Right cardiac atrium (tissue), 5 donors: ENCODE measurements around the gene CTCF. TPM values are rescaled to one million over a fixed set of nuclear protein-coding genes. Genes with fewer than 3 reads are reported as not detected.
A peak's percentile ranks its signal among the peaks of the same experiment; 100 is the strongest.

Experiments
- ATAC-seq, 2 donors: fragments of 200-7000 bp; cut with Tn5 transposase; one replicate each; pipeline versions ENCODE4 v1.8.0 to v1.9.1; 2020; ENCODE audit warnings: moderate library complexity in 2 of 2, mild to moderate bottlenecking in 1 of 2
- DNase-seq, 3 donors: peaks; one replicate each; pipeline ENCODE4 v3.0.0-alpha.2; 2020
- H3K27ac ChIP-seq: one replicate; pipeline ENCODE4 v1.5.1; 2013; ENCODE audit warnings: mild to moderate bottlenecking, low read length, control low read depth, moderate library complexity
- H3K27me3 ChIP-seq: one replicate; pipeline ENCODE4 v1.6.1; 2013; ENCODE audit not compliant: control insufficient read depth, insufficient read depth
- H3K4me1 ChIP-seq: one replicate; pipeline ENCODE4 v1.6.1; 2013; ENCODE audit warnings: low read length; ENCODE audit not compliant: control insufficient read depth, insufficient read depth
- H3K4me3 ChIP-seq: one replicate; pipeline ENCODE4 v1.5.1; 2013; ENCODE audit warnings: low read length, control low read depth
- H3K9me3 ChIP-seq: one replicate; pipeline ENCODE4 v1.6.1; 2013; ENCODE audit warnings: low read length; ENCODE audit not compliant: control insufficient read depth
- WGBS: extraction: QIAGEN DNeasy Blood & Tissue Kit; methylation state at CpG from one replicate; pipeline ENCODE4 v1.1.7; 2013; 5-methylcytosine and 5-hydroxymethylcytosine counted together
- intact Hi-C, 4 donors: fragments of 100-400 bp; cut with DNase I; formaldehyde crosslinking; loops; one replicate each; pipeline versions ENCODE4 v1.11.0 to v1.14.0; 2022 to 2023
- polyA plus RNA-seq: library from polyadenylated mRNA; stranded (reverse); fragments of 200-250 nt; gene quantifications from one replicate; pipeline ENCODE4 v1.2.3, GENCODE V29; 2013
- total RNA-seq, 4 donors: library from RNA; stranded (reverse); fragmentation: NEBNext Ultra II Directional; extraction: Animal tissue kit (Norgen Biotek cat#: 25700); gene quantifications; one replicate each; pipeline ENCODE4 v1.2.1, GENCODE V29; 2021
- donor health status: healthy with polysubstance abuse.
- donor health status: DM: no; HTN: yes; CAD: no.
- donor health status: DM: no; HTN: no; CAD: no.
- donor health status: DM: no; HTN: yes; CAD: no; lungs with severe emphysema.
- donor health status: DM: yes; HTN: yes; CAD: no.

Gene CTCF
- total and polyA plus RNA-seq, 5 donors: 17.5 to 30.5 (median 27.8) TPM

DNA sequence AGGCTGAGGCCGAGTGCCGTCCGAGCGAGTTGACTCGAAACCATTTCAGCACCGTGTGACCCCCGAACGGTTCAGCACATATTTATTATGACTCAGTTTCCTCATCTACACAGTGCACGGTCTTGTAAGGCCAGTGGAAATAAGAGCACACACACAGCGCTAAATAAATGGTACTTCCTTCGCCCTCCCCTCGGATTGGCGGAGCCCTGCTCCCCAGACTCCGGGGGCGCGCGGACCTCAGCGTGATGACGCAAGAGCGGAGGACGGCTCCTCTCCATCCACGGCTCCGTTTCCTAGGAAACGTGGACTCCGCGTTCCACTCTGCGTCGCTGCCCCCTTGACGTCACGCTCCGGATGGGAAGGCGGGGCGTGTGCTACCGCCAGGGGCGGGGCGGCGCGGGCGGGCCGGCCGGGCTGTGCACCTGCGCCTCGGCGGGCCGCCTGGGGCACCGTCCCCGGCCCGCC, 98.3 kb downstream of the CTCF start, which contains the start of gene PARD6A:
Gene PARD6A, plus strand, starts transcription at position 397 of the 465 bp plus-strand sequence. CDS start 79 bp downstream, outside the sequence.
- WGBS: under 1% methylated on average over 48 of the region's 48 CpGs
- Histone ChIP-seq H3K27ac (peak within 1 kb of the TSS; percentile 50), H3K9me3 (no peaks in the 10 kb centered on the region), H3K4me1 (no peaks in the 10 kb centered on the region), H3K4me3 (peak within 1 kb of the TSS; percentile 68), H3K27me3 (no peaks in the 10 kb centered on the region)
- intact Hi-C loops: loop anchor here (10.0 kb wide), 2 partner anchors 96 to 136 kb away; partner anchors contain the start of genes CTCF (in 3 of the 4) and RIPOR1 (in 1 of the 4)
- ATAC-seq (peak; percentile 91 to 93), DNase-seq (peak; percentile 97 to 98 (median 98))

DNA sequence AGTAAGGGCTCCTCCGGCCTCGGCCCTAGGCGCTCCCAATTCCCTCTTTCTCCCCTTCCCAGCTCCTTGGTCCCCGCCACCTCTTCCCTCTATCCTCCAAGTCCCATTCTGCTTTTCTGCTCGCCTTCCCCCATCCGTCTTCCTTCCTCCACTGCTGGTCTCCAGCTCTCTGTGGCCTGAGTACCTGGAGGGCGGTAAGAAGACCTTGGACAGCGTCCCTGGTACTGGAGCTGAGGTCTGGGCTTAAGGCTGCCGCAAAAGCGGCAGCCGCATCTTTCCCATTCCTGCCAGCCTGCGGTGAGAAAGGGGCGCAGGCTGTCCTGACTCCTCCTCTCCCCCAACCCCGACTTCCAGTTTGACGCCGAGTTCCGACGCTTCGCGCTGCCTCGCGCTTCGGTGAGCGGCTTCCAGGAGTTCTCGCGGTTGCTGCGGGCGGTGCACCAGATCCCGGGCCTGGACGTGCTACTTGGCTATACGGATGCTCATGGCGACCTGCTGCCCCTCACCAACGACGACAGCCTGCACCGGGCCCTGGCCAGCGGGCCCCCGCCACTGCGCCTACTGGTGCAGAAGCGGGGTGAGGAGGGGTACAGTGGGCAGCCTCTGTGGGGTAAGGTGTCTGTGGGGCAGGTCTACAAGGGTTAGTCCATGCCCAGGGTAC, 98.9 kb downstream of the CTCF start:
- H3K4me3 ChIP-seq: peak overlapping the region; percentile 68
- H3K27me3 ChIP-seq: no peaks in the 10 kb centered on the region
- H3K9me3 ChIP-seq: no peaks in the 10 kb centered on the region
- ATAC-seq: no peak
- peak overlapping the region; percentile 18 for H3K27ac ChIP-seq
- intact Hi-C loops: loop anchor here (10.0 kb wide), 2 partner anchors 96 to 136 kb away; partner anchors contain the start of genes CTCF (in 3 of the 4) and RIPOR1 (in 1 of the 4)
- WGBS: 12% methylated on average over 39 of the region's 39 CpGs
- peaks cover 2% of the 10 kb centered on the region for H3K4me1 ChIP-seq
- peak in 2 of 3 donors; percentile 54 to 70 for DNase-seq

DNA sequence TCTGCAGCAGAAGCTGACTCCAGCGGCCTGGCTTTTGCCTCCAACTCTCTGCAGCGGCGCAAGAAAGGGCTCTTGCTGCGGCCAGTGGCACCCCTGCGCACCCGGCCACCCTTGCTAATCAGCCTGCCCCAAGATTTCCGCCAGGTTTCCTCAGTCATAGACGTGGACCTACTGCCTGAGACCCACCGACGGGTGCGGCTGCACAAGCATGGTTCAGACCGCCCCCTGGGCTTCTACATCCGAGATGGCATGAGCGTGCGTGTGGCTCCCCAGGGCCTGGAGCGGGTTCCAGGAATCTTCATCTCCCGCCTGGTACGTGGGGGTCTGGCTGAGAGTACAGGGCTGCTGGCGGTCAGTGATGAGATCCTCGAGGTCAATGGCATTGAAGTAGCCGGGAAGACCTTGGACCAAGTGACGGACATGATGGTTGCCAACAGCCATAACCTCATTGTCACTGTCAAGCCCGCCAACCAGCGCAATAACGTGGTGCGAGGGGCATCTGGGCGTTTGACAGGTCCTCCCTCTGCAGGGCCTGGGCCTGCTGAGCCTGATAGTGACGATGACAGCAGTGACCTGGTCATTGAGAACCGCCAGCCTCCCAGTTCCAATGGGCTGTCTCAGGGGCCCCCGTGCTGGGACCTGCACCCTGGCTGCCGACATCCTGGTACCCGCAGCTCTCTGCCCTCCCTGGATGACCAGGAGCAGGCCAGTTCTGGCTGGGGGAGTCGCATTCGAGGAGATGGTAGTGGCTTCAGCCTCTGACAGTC, 99.7 kb downstream of the CTCF start:
- 94% methylated on average over 34 of the region's 34 CpGs for WGBS
- Histone ChIP-seq H3K9me3 (no peaks in the 10 kb centered on the region), H3K27me3 (no peaks in the 10 kb centered on the region), H3K4me1 (peaks cover 2% of the 10 kb centered on the region), H3K27ac (no peak overlapping the region), H3K4me3 (no peak overlapping the region)
- intact Hi-C loops: loop anchor here (10.0 kb wide), 2 partner anchors 97 to 137 kb away; partner anchors contain the start of genes CTCF (in 3 of the 4) and RIPOR1 (in 1 of the 4)
- ATAC-seq: no peak
- DNase-seq: peak; percentile 28 to 66 (median 62)

DNA sequence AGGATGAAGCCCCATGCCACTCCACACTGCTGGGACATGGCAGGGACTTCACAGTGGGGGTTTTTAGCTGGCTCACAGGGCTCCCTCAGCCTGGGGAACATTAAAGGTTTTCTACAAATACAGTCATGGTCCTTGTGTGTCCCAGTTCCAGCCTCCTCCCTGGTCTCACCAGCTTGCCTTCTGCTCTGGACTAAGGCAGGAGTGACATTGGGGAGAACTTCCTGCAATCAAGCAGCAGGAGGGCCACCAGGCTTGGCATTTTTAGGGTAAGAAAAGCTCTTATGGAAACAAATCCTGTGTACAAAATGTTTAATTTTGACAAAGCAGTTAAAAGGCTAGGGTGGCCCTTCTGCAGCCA, 100.3 kb downstream of the CTCF start:
- H3K4me3 ChIP-seq: no peak overlapping the region
- H3K27ac ChIP-seq: no peak overlapping the region
- intact Hi-C loops: loop anchor here (10.0 kb wide), 2 partner anchors 98 to 138 kb away; partner anchors contain the start of genes CTCF (in 3 of the 4) and RIPOR1 (in 1 of the 4)
- H3K9me3 ChIP-seq: no peaks in the 10 kb centered on the region
- ATAC-seq (no peak), DNase-seq (no peak)
- peaks cover 4% of the 10 kb centered on the region for H3K4me1 ChIP-seq
- no peaks in the 10 kb centered on the region for H3K27me3 ChIP-seq

DNA sequence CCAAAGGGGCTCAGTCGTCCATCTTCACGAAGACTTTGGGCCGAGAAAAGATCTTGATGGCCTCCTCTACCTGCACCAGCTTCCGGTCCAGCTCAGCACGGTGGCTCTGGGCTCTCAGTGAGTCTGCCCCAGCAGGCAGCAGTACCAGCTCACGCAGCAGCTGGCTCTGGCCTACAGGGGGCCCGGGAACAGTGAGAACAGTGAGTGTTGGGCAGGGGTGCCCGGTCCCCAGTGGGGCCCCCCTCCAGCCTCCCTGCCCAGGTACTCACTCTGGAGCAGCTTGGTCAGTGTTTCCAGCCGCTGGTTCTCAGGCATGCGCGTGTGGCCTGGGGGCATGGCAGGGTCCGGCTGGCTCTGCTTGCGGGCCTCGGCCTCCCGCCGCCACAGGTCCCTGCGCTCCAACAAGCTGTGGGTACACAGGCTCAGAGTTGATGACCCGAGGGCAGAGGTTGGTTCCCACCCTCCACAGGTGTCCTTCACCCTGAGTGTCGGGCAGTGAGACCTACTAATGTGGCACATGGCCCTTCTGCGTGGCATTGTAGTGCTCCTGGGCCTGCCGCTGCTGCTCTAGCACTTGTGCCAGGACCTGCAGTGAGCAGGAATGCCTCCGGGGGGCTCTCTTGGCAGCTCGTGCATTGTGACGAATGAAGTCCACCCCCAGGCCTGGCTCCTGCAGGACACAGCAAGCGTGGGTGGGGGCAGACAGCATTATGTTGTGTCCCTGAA, 101.0 kb downstream of the CTCF start:
- DNase-seq (peak in 2 of 3 donors; percentile 62 to 71), ATAC-seq (no peak)
- Histone ChIP-seq H3K27ac (no peak overlapping the region), H3K4me1 (peaks cover 5% of the 10 kb centered on the region), H3K9me3 (no peaks in the 10 kb centered on the region), H3K4me3 (no peak overlapping the region), H3K27me3 (no peaks in the 10 kb centered on the region)
- 84% methylated on average over 25 of the region's 25 CpGs for WGBS
- intact Hi-C loops: loop anchor here (10.0 kb wide), 2 partner anchors 99 to 139 kb away; partner anchors contain the start of genes CTCF (in 3 of the 4) and RIPOR1 (in 1 of the 4)

DNA sequence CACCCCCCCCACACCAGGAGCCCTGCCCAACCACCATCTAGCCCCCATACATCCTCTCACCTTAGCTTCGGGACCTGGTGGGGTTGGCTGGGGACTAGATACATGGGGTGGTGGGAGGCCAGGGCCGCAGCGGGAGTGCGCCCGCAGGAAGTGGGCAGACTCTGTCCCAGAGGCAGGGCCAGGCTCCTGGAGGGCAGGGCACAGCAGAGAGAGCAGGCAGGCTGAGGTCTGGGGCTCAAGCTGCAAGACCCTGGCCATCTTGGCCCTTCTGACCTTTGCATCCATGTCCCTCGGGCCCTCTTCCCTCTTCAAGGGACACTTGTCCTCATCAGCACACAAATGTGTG, 101.5 kb downstream of the CTCF start:
- Histone ChIP-seq H3K9me3 (no peaks in the 10 kb centered on the region), H3K27ac (no peak overlapping the region), H3K4me3 (no peak overlapping the region), H3K27me3 (no peaks in the 10 kb centered on the region), H3K4me1 (peaks cover 5% of the 10 kb centered on the region)
- DNase-seq (peak in 1 of 3 donors; percentile 60), ATAC-seq (no peak)
- intact Hi-C loops: loop anchor here (10.0 kb wide), 2 partner anchors 99 to 139 kb away; partner anchors contain the start of genes CTCF (in 3 of the 4) and RIPOR1 (in 1 of the 4)
- WGBS: 93% methylated on average over 6 of the region's 6 CpGs

DNA sequence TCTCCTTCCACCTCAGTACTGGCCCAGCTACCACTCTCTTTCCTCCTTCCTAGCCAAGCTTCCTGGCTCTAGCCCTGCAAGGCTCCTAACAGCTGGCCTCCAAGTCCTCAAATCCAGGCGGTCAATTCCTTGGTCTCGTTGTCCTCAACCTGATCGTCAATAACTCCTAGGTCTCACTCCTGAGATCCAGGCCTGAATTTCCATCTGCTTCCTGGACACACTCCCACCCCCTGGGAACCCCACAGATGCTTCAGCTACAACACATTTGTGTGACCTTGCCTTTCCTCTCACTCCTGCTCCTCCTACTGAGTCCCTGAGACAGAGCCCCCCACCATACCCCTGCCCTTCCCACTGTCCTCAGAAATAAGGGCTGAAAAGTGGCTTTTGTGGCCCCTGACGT, 101.9 kb downstream of the CTCF start:
- no peak overlapping the region for H3K27ac ChIP-seq
- no peak for ATAC-seq
- H3K4me1 ChIP-seq: peaks cover 5% of the 10 kb centered on the region
- intact Hi-C loops: loop anchor here (10.0 kb wide), 2 partner anchors 99 to 139 kb away; partner anchors contain the start of genes CTCF (in 3 of the 4) and RIPOR1 (in 1 of the 4)
- H3K27me3 ChIP-seq: no peaks in the 10 kb centered on the region
- H3K9me3 ChIP-seq: no peaks in the 10 kb centered on the region
- no peak for DNase-seq
- no peak overlapping the region for H3K4me3 ChIP-seq
- 81% methylated on average over 4 of the region's 4 CpGs for WGBS

DNA sequence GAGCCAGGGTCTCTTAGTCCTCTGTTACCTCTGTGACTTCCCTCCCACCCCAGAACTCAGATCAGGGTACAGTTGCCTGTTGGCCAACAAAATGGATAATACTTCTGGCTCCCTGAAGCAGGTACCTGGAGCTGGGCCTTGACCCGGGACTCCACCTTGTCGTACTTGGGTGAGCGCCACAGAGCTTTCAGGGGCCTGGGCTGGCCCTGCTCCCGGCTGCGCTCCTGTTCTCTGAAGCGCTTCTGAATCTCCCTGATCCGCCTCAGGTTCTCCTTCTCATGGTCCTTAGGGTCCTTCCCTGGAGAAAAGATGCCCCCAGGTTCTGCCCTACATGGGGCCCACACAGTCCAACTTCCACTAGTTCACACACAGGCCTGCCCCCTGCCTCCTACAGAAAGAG, 102.5 kb downstream of the CTCF start:
- no peak overlapping the region for H3K4me3 ChIP-seq
- ATAC-seq (no peak), DNase-seq (peak in 1 of 3 donors; percentile 44)
- no peaks in the 10 kb centered on the region for H3K27me3 ChIP-seq
- 97% methylated on average over 7 of the region's 7 CpGs for WGBS
- intact Hi-C loops: loop anchor here (5.0 to 10.0 kb wide), 3 partner anchors 100 to 143 kb away; partner anchors contain the start of genes CTCF (in 3 of the 4) and RIPOR1 (in 1 of the 4)
- H3K27ac ChIP-seq: no peak overlapping the region
- no peaks in the 10 kb centered on the region for H3K9me3 ChIP-seq
- peaks cover 5% of the 10 kb centered on the region for H3K4me1 ChIP-seq

DNA sequence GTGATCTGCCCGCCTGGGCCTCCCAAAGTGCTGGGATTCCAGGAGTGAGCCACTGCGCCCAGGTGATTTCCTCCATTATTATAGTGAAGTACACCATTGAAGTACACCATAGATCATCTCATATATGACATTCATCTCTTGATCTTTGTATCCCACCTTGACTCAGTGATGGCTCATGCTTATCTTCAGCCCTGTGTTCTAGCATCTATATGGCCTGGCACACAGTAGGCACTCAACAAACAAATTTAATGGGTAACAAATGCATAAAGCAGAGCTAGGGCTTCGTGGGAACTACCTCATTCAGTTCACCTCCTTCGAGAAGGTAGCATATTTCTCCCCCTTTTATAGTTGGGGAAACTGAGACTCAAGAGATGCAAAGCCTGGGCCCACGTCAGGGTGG, 103.3 kb downstream of the CTCF start:
- Histone ChIP-seq H3K4me3 (peak overlapping the region; percentile 77), H3K27ac (no peak overlapping the region), H3K27me3 (no peaks in the 10 kb centered on the region), H3K9me3 (no peaks in the 10 kb centered on the region), H3K4me1 (peaks cover 5% of the 10 kb centered on the region)
- no peak for DNase-seq
- intact Hi-C loops: loop anchor here (5.0 to 10.0 kb wide), 3 partner anchors 101 to 143 kb away; partner anchors contain the start of genes CTCF (in 3 of the 4) and RIPOR1 (in 1 of the 4)
- 76% methylated on average over 5 of the region's 5 CpGs for WGBS
- no peak for ATAC-seq

DNA sequence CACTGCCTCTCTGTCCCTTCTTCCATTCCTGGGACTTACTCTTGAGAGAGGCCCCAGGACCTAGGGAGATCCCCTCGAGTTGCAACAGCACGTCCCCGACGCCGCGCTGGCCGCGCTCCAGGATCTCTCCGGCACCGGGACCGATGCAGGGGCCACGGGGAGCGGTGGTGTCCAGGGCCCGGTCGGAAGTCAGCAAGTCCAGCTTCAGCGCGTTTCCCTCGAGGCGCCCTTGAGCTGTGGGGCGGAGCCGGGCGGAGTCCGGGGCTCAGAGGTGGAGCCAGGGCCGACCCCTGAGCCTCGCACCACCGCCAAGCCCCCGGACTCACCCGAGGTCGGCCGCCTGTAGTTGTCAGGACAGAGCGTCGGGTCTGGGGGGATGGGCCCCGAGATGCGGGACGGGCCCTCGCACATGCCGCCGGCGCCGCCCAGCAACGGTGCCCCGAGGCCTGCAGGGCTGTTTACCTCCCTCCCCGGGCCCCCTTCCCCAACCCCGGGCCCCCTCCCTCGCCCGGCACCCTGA, 103.8 kb downstream of the CTCF start:
- WGBS: 2% methylated on average over 46 of the region's 46 CpGs
- H3K27me3 ChIP-seq: no peaks in the 10 kb centered on the region
- peak overlapping the region; percentile 77 for H3K4me3 ChIP-seq
- ATAC-seq (peak; percentile 8 to 9), DNase-seq (peak; percentile 60 to 84 (median 80))
- intact Hi-C loops: loop anchor here (2.0 to 10.0 kb wide), 4 partner anchors 101 to 145 kb away; partner anchors contain the start of genes CTCF (in 3 of the 4) and RIPOR1 (in 1 of the 4)
- H3K27ac ChIP-seq: no peak overlapping the region
- peaks cover 5% of the 10 kb centered on the region for H3K4me1 ChIP-seq
- no peaks in the 10 kb centered on the region for H3K9me3 ChIP-seq
